ENCODE results near the gene BACE1. TPM values are rescaled to one million over a fixed set of nuclear protein-coding genes. Genes with fewer than 3 reads are reported as not detected.
"Not testable (repeated sequence)": the region's sequence is repeated elsewhere in the genome, so short reads cannot be mapped to it uniquely, and the experiment has no call there.

The BACE1 gene
- total and polyA plus RNA-seq, 4 donors, result 5.1 to 30.7 (median 13.2) TPM

- no peaks in the 10 kb centered on the region for H3K9me3 ChIP-seq (ENCODE audit: control insufficient read depth in 4 of 4, insufficient read depth in 3 of 4, low read length in 3 of 4)
- peaks cover 2 to 12% (median 7%) of the 10 kb centered on the region in 4 donors for H3K36me3 ChIP-seq (ENCODE audit: control insufficient read depth in 4 of 4, insufficient read depth in 4 of 4, low read length in 4 of 4)
- TF ChIP-seq CTCF (IDR thresholded peaks at IDR 0.05; ENCODE audit: control extremely low read depth, extremely low read depth), result no peak
- DNase-seq, result no peak
- H3K9ac ChIP-seq (ENCODE audit: insufficient read depth in 1 of 2, low read length in 2 of 2), result no peak overlapping the region
- ATAC-seq (ENCODE audit: insufficient read depth, low FRiP score), result no peak
- H3K27ac ChIP-seq (ENCODE audit: low read depth in 1 of 2, low read length in 1 of 2), result no peak overlapping the region
- no peaks in the 10 kb centered on the region for H3K27me3 ChIP-seq (ENCODE audit: control insufficient read depth in 3 of 3, insufficient read depth in 3 of 3, low read length in 2 of 3)
- 96 to 97% methylated on average over 4 of the region's 4 CpGs for WGBS, 2 donors
- no peak overlapping the region for H3K4me3 ChIP-seq
- no peaks in the 10 kb centered on the region for H3K4me1 ChIP-seq (ENCODE audit: control insufficient read depth in 5 of 5, insufficient read depth in 5 of 5, low read length in 5 of 5)
Observed at GRCh38 chr11:117271208-117271607, 44.8 kb downstream of the BACE1 start.

GRCh38 chr11:117269856-117270255 is 46.2 kb downstream of the BACE1 start:
- no peaks in the 10 kb centered on the region for H3K4me1 ChIP-seq (ENCODE audit: control insufficient read depth in 5 of 5, insufficient read depth in 5 of 5, low read length in 5 of 5)
- no peak for DNase-seq
- no peak for TF ChIP-seq CTCF (IDR thresholded peaks at IDR 0.05; ENCODE audit: control extremely low read depth, extremely low read depth)
- 95 to 96% methylated on average over 2 of the region's 2 CpGs for WGBS, 2 donors
- H3K9me3 ChIP-seq (ENCODE audit: control insufficient read depth in 4 of 4, insufficient read depth in 3 of 4, low read length in 3 of 4), result no peaks in the 10 kb centered on the region
- H3K4me3 ChIP-seq, result no peak overlapping the region
- H3K36me3 ChIP-seq (ENCODE audit: control insufficient read depth in 4 of 4, insufficient read depth in 4 of 4, low read length in 4 of 4), result peaks cover 2 to 8% (median 4%) of the 10 kb centered on the region in 4 donors
- H3K27me3 ChIP-seq (ENCODE audit: control insufficient read depth in 3 of 3, insufficient read depth in 3 of 3, low read length in 2 of 3), result no peaks in the 10 kb centered on the region
- no peak overlapping the region for H3K27ac ChIP-seq (ENCODE audit: low read depth in 1 of 2, low read length in 1 of 2)
- no peak overlapping the region for H3K9ac ChIP-seq (ENCODE audit: insufficient read depth in 1 of 2, low read length in 2 of 2)
- no peak for ATAC-seq (ENCODE audit: insufficient read depth, low FRiP score)

- Histone ChIP-seq H3K9ac (ENCODE audit: insufficient read depth in 1 of 2, low read length in 2 of 2) (no peak overlapping the region), H3K9me3 (ENCODE audit: control insufficient read depth in 4 of 4, insufficient read depth in 3 of 4, low read length in 3 of 4) (no peaks in the 10 kb centered on the region), H3K4me1 (ENCODE audit: control insufficient read depth in 5 of 5, insufficient read depth in 5 of 5, low read length in 5 of 5) (no peaks in the 10 kb centered on the region), H3K27me3 (ENCODE audit: control insufficient read depth in 3 of 3, insufficient read depth in 3 of 3, low read length in 2 of 3) (no peaks in the 10 kb centered on the region), H3K36me3 (ENCODE audit: control insufficient read depth in 4 of 4, insufficient read depth in 4 of 4, low read length in 4 of 4) (peaks cover 3 to 19% (median 8%) of the 10 kb centered on the region in 4 donors), H3K27ac (ENCODE audit: low read depth in 1 of 2, low read length in 1 of 2) (no peak overlapping the region), H3K4me3 (no peak overlapping the region)
- TF ChIP-seq CTCF (IDR thresholded peaks at IDR 0.05; ENCODE audit: control extremely low read depth, extremely low read depth), result no peak
- ATAC-seq (ENCODE audit: insufficient read depth, low FRiP score) (no peak), DNase-seq (no peak)
- 89 to 92% methylated on average over 2 of the region's 2 CpGs for WGBS, 2 donors
Observed at GRCh38 chr11:117265745-117266144, 50.3 kb downstream of the BACE1 start.

- ATAC-seq (ENCODE audit: insufficient read depth, low FRiP score); H3K27me3 ChIP-seq (ENCODE audit: control insufficient read depth in 3 of 3, insufficient read depth in 3 of 3, low read length in 2 of 3); H3K4me1 ChIP-seq (ENCODE audit: control insufficient read depth in 5 of 5, insufficient read depth in 5 of 5, low read length in 5 of 5); H3K4me3 ChIP-seq; DNase-seq; H3K9ac ChIP-seq (ENCODE audit: insufficient read depth in 1 of 2, low read length in 2 of 2); H3K27ac ChIP-seq (ENCODE audit: low read depth in 1 of 2, low read length in 1 of 2); H3K9me3 ChIP-seq (ENCODE audit: control insufficient read depth in 4 of 4, insufficient read depth in 3 of 4, low read length in 3 of 4): not testable (repeated sequence)
- H3K36me3 ChIP-seq (ENCODE audit: control insufficient read depth in 4 of 4, insufficient read depth in 4 of 4, low read length in 4 of 4), result peaks cover 3 to 19% (median 11%) of the 10 kb centered on the region in 4 donors
- 93 to 95% methylated on average over 7 of the region's 7 CpGs for WGBS, 2 donors
Observed at GRCh38 chr11:117264624-117265323, 51.3 kb downstream of the BACE1 start.

All from lung (tissue), 12 donors.